ENCODE data around the gene ZNF582. TPM values are rescaled to one million over a fixed set of nuclear protein-coding genes. Genes with fewer than 3 reads are reported as not detected.

ZNF582 gene
- total RNA-seq, 1 experiment from 2014 or later: 3.3 TPM

- Histone ChIP-seq H3K27ac (no peak overlapping the region), H3K36me3 (no peaks in the 10 kb centered on the region), H3K27me3 (no peaks in the 10 kb centered on the region), H3K4me1 (no peaks in the 10 kb centered on the region), H3K9me3 (replicated peaks) (no peaks in the 10 kb centered on the region), H3K4me3 (no peak overlapping the region)
- peak; percentile 17 to 60 for DNase-seq
Measured at GRCh38 chr19:56333506-56333905, 59.8 kb downstream of the ZNF582 start.

Other genes starting within 250 kb of the ZNF582 start
- gene GALP, start 217.5 kb downstream of the ZNF582 start, total RNA-seq (2014; rRNA removed; shearing (Covaris generic)): not detected in 2 replicates
- 0.10 TPM in 1 of 2 replicates, not detected in the other for gene ZSCAN5B, start 195.8 kb downstream of the ZNF582 start, total RNA-seq (2014; rRNA removed; shearing (Covaris generic))
- not detected in 2 replicates for gene ZSCAN5C, start 191.3 kb downstream of the ZNF582 start, total RNA-seq (2014; rRNA removed; shearing (Covaris generic))
- gene EDDM13, start 120.8 kb downstream of the ZNF582 start, total RNA-seq (2014; rRNA removed; shearing (Covaris generic)): not detected in 2 replicates
- 7.8 and 9.4 TPM in 2 replicates for gene ZSCAN5A, start 78.7 kb downstream of the ZNF582 start, total RNA-seq (2014; rRNA removed; shearing (Covaris generic))
- 4.0 and 6.4 TPM in 2 replicates for gene ZNF583, start 10.8 kb upstream of the ZNF582 start, total RNA-seq (2014; rRNA removed; shearing (Covaris generic))
- gene ZNF667, start 83.8 kb upstream of the ZNF582 start, total RNA-seq (2014; rRNA removed; shearing (Covaris generic)): 8.7 and 10.3 TPM in 2 replicates
- gene ZNF471, start 114.3 kb upstream of the ZNF582 start, total RNA-seq (2014; rRNA removed; shearing (Covaris generic)): 2.5 and 3.4 TPM in 2 replicates
- gene ZFP28, start 145.4 kb upstream of the ZNF582 start, total RNA-seq (2014; rRNA removed; shearing (Covaris generic)): 8.1 and 10.4 TPM in 2 replicates
- gene ZNF470, start 173.9 kb upstream of the ZNF582 start, total RNA-seq (2014; rRNA removed; shearing (Covaris generic)): 6.1 and 7.2 TPM in 2 replicates
- gene ZNF71, start 201.8 kb upstream of the ZNF582 start, total RNA-seq (2014; rRNA removed; shearing (Covaris generic)): 11.1 and 11.4 TPM in 2 replicates
- 0.55 and 0.71 TPM in 2 replicates for gene SMIM17, start 249.6 kb upstream of the ZNF582 start, total RNA-seq (2014; rRNA removed; shearing (Covaris generic))